Fibroblast of skin of back (primary cell): Measurements from ENCODE around the gene DEPP1.

Experiments
- DNase-seq: peaks from one replicate; pipeline ENCODE4 v3.0.0-alpha.2; 2013

The DEPP1 gene

DNA sequence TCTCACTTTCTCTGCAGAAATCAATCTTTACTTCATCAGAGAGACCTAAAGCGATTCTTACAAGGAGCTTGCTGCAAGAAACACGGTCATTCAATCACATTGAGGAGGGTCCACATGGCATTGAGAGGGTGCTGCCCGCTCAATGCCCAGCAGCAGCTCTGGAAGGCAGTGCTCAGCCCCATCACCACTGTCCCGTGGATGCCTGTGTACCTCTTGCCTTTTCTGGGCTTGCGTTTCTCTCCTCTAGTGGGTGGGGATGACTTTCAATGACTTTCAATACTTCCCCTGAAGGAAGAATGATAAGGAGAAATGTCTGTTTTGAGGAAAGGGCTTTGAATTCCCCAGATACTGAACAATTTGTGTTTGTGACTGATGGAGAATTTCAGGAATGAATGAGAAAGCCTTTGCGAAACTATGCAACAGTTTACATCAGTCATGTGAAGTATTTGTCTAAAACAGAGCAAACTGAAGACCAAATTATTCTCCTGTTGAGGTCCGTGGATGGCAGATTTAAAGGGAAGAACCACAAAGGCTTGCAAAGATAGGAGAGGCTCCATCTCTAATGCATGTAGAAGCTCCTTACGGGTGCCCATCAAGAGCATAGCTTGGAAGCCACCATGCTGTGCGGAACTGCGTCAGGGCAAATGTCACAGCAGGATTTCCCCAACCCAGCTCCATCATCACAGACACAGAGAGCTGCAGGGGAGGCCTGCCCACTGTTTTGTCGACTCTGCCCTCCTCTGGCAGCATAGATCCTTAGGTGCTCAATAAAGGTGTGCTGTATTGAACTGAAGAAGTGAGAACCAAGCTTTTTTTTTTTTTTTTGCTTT, 15.5 kb upstream of the DEPP1 start:
- DNase-seq = peak; percentile 80

DNA sequence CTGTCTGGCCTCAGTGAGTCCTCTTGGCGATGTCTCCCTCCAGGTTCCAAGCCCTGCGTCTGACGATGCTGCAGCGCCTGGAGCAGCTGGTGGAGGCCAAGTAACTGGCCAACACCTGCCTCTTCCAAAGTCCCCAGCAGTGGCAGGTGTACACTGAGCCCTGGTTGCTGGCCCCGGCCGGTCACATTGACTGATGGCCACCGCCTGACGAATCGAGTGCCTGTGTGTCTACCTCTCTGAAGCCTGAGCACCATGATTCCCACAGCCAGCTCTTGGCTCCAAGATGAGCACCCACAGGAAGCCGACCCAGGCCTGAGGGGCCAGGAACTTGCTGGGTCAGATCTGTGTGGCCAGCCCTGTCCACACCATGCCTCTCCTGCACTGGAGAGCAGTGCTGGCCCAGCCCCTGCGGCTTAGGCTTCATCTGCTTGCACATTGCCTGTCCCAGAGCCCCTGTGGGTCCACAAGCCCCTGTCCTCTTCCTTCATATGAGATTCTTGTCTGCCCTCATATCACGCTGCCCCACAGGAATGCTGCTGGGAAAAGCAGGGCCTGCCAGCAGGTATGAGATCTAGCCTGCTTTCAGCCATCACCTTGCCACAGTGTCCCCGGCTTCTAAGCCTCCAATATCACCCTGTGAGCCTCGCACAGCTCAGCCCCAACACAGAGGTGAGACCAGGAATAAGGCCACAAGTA, 14.8 kb upstream of the DEPP1 start:
- no peak for DNase-seq

DNA sequence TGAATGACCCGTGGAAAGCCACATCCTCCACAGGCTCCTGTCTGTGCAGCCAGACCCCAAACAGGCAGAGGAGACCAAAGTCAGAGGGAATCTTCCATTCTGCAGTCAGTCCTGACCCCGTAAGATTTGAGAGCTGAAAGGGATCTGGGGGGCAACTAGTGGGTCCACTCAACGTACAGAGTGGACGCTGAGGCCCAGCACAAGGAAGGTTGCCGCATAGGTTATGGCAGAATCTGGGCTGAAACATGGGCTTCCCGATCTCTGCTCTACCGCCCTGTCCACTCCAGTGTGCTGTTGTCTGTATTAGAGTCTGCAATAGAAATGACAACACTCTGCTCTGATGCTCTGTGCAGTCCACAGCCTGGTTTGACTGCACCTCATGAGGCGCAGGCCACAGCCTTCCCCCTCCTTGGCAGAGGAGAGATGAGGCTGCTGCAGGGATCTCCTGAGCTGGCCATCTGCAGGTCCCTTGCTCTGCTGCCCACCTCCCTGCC, 14.2 kb upstream of the DEPP1 start:
- DNase-seq = no peak

DNA sequence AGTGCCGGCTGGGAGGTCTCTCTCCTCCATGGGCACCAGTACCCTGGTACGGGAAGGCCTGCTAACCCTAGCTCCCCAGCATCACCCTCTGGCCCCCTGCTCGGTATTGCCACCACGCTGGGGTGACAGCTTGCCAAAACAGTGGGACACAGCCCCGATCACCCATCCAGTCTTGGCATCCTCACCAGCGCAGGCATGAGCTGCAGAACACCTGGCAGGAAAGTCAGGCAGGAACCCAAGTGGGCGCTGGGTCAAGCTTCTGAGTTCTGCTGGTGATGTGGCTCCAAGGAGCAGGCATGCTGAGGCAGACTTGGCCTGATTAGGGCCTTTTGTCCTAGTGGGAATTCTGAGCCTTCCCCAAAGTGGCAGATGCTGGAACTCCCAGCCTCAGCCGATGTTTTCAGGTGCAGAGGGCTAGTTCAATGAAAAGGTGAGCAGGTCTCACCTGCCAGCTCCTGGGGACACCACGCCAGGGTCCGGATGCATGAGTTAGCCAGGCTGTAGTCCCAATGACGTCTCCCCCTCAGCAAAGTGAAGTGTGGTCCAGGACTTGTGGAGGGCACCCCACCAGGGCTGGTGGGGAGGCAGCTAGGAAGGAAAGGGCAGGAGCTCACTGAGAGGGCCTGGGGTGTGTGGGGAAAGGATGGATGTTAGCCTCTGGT, 13.6 kb upstream of the DEPP1 start:
- no peak for DNase-seq

DNA sequence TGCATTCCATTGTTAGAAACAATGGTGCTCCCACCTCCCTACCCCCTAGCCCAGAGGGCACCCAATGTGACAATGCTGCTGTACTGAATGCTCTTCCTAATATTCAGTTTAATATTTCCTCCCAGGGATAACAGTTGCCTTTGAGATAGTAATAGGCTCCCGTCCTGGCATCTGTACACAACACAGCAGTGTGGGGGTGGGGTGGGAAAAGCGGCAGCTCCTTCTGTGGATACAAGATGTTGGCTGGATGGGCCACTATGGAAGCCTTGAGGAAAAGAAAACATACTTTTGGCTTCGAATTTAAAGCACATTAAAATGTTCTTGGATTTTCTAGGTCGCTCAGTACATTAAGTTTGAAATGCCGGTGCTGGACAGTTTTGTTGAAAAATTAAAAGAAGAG, 13.0 kb upstream of the DEPP1 start:
- DNase-seq = no peak

DNA sequence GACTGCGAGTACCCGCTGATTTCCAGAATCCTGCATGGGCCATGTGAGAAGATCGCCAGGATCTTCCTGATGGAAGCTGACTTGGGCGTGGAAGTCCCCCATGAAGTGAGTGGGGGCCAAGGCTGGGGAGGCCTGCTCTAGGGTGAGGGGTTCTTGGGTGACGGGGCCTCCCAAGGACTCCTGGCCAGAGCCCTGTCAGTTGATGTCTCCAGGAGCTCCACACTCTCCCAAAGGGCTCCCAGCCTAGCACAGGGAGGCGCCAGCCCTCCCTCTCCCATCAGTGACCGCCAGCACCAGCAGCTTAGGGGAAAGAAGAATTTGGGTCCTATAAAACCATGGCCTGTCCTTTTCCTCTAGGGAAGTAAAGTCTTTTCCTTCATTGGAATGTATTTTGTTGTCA, 12.4 kb upstream of the DEPP1 start:
- no peak for DNase-seq

DNA sequence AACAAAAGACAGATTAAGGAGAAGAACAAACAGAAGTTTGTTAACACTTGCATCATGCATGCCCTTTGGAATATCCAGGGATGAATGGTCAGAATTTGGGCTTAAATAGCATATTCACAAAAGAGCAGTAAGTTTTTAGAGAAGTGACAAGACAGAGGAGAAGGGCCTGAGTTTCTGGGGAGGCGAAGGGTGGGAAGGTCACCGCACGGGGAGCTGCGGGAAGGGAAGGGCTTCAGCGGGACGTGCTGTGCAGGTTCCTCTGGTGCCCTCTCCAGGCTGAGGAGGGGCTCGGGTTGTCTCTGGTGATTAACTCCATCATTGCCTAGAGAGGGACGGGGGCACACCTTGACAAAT, 11.7 kb upstream of the DEPP1 start:
- peak; percentile 20 for DNase-seq

DNA sequence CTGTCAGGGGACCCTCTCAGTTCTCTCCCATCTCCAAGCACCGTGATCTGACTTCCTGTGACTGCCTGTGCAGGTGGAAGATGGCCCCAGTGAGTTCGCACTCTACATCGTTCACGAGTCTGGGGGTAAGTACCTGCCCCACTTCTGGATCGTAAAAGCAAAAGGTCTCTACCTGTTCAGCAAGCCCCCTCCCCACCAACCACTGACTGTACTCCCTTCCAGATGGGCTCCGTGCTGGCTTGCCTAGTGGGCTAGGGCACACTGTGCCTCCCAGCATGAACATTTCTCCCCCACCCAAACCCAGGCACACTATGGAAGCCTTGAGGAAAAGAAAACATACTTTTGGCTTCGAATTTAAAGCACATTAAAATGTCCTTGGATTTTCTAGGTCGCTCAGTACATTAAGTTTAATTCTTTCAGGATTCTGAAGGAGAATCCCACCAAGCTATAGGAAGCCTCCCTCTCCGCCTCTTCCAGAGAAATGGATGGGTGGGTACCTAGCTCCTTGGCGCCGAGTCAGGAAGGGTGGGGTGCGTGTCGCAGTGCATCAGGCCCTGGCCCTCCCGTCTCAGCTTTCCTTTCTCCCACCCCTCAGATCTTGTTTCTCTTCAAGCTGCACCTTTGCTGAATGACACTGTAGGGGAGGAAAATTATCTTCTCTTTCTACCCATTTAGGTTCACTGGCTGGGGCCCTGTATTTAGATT, 11.1 kb upstream of the DEPP1 start:
- no peak for DNase-seq

DNA sequence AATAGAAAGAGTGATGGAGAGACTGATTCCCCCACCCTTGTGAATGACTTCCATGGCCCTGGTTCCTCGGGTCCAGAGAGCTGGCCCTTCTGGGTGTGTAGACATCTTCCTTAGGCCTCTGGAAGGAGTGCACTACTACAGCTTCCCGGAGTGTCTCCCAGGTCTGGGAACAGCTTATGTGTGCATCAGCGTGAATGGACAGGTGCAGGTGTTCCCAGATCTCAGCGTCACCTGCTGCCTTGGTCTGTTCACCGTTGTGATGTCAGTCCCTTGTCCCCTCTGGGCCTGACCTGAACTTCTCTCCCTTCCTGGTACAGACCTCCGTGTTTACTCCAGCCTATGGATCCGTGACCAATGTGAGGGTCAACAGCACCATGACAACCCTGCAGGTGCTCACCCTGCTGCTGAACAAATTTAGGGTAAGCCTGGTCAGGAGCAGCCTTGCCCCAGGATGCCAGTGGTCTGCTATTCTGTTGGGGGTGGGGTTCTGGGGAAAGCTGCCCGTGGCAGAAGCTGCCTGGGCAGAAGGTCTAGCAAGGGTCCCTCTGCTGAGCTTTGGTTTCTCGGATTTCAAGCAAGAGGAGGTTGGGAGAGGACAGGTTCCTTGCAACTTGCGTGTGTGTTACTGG, 10.5 kb upstream of the DEPP1 start:
- no peak for DNase-seq

DNA sequence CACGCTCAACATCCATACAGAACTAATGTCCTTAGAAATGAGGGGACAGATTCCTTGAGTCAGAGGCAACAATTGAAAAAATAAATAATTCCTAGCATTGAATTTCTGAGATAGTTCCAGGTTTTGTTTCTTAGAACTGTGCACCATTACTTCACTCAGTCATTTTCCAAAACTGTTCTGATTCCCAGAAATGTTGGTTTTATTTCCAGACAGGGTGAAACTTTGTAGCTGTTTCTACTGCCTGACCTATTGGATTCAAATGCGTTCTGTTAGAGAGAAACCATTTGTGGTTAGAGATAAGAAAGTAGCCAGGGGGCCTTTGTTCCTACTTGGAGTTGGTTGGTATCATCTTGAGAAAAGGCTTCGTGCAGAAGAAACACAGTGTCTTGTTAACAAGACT, 8.1 kb upstream of the DEPP1 start:
- DNase-seq = no peak

DNA sequence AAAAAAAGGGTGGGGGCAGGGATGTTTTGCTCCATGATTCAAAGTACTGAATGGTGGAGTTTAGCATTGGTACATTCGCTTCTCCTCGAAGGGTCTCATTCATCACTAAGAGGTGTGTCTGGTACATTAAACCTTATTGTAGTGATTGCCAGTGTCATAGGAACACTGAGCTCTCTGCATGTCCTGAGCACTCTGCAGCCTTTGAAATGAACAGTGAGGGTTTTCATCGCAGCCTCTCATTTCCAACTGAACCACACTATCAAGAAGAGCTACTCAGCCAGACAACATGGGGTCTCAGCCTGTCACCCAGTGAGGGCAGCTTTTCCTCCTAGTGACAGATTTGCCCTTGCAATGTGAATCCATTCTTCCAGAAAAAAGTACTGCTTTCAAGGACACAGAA, 7.6 kb upstream of the DEPP1 start:
- DNase-seq = no peak

DNA sequence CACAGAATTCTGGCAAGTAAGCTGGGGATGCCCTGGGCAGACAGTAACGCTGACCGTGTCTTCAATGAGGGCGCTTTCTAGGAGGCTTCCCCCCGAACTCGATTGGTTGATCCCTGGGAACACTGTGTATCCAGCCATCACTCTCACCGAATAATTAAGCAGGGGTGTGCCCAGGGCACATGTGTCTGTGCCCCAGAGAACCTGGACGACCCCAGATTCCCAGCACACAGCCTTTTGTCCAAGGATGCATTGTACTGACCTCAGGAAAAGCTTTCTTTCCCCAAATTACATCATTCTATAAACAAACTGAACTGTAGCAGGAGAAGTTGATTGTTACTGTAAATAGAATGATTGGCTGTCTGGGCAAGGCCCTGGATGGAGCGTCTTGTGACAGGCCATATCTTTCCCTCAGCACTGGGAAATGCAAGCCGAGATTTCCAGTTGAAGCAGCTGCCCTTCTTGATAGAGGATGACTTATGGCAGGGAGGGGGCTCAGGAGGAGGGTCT, 6.6 kb upstream of the DEPP1 start:
- DNase-seq = peak; percentile 23

DNA sequence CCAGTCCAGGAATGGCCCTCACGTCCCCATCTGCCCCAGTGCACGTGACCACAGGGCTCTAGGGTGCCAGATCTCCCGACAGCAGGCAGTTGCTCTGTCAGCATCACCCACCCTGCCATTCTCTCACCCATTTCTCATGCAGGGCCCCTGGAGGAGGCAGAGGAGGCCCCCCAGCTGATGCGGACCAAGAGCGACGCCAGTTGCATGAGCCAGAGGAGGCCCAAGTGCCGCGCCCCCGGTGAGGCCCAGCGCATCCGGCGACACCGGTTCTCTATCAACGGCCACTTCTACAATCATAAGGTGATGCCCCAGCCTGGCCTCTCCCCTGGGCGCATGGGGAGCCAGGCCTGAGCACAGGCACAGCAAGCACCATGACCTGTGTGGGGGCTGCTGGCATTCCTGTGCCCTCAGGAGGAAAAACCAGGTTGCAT, 6.1 kb upstream of the DEPP1 start:
- no peak for DNase-seq

DNA sequence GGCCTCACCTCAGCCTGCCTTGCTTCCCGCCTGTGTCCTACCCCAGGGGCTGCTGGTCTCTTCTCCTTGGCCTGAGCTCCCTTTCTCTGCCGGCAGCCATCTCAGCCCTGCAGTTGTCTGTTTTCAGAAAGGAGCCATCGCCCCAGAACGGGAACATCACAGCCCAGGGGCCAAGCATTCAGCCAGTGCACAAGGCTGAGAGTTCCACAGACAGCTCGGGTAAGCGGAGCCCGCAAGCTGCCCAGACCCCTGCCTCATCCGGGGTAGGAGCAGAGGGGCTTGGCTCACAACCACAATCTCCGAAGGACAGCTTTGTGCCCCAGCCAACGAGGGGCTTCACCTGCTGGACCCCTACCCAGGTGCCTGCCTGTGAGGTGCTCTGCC, 5.3 kb upstream of the DEPP1 start:
- no peak for DNase-seq

DNA sequence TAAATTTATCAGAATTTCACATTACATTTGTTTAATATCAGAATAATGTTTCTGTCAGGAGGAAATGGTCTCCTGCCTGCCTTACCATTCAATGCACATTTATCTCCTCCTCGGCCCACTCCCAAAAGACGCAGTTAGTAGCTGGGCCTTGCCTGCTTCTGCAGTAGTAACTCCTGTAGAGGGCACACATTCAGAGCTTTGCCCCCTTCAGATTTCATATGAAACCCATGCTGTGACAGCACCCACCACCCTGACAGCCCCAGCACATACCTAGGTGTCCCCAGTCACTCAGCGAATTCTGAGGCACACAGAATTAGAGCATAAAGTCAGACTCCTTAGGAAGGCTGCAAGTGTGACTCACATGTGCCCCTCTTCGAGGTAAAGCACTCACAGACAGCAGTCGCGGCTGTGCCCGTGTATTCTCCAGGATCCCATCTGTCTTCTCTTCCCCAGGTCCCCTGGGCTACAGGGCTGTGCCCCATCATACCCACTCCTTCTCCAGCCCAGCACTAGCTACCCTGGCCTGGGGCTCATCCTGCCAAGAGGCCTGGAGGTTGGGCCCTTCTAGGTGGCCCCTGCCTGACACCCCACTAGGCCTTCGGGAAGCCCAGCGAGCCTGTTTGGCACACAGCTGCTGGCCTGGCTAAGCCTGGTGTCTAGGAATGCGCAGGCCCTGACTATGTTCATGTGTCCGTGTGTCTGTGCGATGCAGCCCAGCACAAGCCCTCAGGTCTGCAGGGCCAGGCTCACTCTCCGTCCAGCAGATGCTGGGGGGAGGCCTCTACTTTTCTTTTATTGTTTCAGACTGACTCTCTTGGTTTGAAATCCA, 4.7 kb upstream of the DEPP1 start:
- DNase-seq = no peak

DNA sequence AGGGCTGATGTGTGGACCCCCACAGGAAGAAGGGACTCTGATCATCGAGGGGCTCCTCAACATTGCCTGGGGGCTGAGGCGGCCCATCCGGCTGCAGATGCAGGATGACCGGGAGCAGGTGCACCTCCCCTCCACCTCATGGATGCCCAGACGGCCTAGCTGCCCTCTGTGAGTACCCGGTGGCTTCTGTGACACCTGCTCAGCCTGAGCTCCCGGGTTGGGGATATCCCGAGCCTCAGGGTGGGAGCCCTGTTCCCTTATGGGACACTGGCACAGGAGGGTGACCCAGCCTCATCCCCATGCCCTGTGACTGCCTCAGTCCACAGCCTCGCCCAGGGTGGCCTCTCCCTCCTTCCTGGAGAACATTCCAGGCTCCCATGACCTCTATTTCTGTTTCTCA, 3.9 kb upstream of the DEPP1 start:
- no peak for DNase-seq

DNA sequence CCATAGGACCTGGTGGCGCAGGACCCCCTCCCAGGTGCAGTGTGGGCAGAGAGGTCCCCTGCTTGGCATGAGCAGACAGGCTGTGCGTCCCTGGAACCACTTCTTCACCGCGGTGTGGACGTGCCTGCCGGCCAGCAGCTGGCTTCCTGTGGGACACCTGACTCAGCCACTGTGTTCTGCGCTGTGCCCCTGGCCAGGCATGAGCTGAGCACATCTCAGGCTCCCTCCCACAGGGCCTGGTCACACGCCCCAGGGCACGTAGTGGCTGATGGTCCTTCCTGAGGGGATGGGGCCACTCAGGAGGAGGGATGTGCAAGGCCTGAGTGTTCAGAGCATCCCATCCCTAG, 3.5 kb upstream of the DEPP1 start:
- no peak for DNase-seq

DNA sequence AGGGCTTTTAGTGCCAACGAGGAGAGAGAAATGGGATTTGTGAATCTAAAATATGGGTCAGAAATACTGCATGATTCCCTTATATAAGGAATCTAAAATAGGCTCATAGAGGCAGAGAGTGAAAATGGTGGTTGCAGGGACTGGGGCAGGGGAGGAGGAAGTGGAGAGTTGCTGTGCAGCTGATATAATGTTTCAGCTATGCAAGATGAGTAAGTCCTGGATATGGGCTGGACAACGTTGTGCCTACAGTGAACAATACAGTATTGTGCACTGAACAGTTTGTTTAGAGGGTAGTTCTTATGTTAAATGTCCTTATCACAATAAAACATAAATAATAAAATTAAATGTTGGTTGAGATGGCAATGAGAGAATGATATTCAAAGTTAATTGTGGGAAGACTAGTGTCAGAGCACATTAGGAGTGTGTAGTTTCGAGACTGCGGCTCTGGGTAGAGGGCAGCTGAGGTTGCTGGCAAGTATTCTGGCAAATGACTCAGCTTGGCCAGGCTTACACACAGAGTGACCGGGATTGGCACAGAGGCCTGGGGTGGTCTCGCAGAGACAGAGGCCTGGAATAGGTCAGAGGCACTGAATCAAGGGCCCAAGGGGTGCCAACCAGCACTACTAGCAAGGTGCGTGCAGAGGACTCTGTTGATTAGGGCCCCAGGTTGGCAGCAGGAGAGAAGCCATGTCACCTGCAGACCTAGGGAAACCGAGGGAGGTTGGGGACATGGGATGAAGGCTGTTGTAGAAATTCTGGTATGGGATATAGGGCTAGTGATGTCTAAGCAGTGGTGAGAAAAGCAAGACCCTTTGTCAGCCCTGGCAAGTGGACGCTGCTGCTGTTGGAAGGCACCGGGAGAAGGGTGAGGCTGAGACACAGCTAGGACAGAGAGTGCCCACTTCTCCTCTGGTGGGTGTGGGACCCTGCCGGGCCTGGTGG, 2.8 kb upstream of the DEPP1 start:
- DNase-seq = peak; percentile 91

DNA sequence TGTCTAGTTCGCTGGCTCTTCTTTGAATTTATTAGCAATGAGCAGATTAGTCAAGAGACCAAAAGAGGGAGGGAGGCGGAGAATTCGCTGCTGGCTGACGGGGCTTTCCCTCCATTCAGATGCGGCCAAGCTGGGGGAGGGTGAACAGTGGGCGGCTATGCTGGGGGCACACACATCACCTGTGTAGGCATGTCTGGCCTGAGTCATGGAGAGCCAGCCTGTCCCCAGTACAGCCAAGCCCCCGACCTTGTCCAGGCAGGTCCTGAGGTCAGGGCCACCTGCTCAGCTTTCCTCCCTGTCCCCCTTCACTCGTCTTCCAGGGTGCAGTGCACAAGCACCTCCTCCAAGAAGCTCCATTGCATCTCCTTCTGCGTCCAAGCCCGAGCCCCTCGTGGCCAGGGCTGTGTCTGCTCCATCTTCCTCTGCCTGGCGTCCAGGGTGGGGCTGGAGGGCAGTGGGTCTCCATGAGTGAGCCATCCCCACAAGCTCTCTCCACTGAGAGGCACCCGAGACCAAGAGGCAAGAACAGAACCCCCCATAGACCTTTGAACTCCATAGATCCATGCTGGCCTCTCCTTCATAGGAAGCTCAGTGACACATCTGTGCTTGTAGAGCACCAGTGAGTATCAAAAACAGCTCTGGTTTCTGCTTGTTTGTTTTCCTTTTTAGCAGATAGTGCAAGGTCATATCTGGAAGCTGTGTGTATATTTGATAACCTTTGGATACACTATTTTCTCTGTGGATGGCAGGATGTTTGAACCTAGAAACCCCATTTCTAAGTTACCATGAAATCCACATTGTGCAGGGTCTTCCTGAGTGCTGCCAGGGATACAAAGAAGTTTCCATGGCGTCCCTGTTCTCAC, 1.9 kb upstream of the DEPP1 start:
- DNase-seq = no peak
